Measurements from ENCODE around the gene PHACTR1. TPM values are rescaled to one million over a fixed set of nuclear protein-coding genes. Genes with fewer than 3 reads are reported as not detected.

Gene PHACTR1
- total RNA-seq, 1 donor from 2014 or later = 0.49 TPM

- no peak for TF ChIP-seq CTCF (IDR thresholded peaks at IDR 0.05)
- no peak for TF ChIP-seq POLR2A (IDR thresholded peaks at IDR 0.05)
- TF ChIP-seq POLR2AphosphoS5 (IDR thresholded peaks at IDR 0.05; ENCODE audit: insufficient read depth in 1 of 2, low read depth in 1 of 2) = no peak
- no peak for DNase-seq (ENCODE audit: extremely low spot score in 2 of 2)
- H3K4me3 ChIP-seq = no peak overlapping the region
These were observed 455.7 kb downstream of the PHACTR1 start for GRCh38 chr6:13172291-13172690.

GRCh38 chr6:13175087-13175486 is 458.5 kb downstream of the PHACTR1 start:
- intact Hi-C loops (cut with DNase I) = no loop called here
- DNase-seq (ENCODE audit: extremely low spot score in 2 of 2) = no peak
- Histone ChIP-seq H3K4me1 (no peaks in the 10 kb centered on the region), H3K27ac (no peak overlapping the region), H3K9me3 (no peaks in the 10 kb centered on the region), H3K27me3 (no peaks in the 10 kb centered on the region), H3K4me3 (no peak overlapping the region), H3K36me3 (no peaks in the 10 kb centered on the region)
- TF ChIP-seq CTCF (IDR thresholded peaks at IDR 0.05) = no peak
- no peak for TF ChIP-seq POLR2AphosphoS5 (IDR thresholded peaks at IDR 0.05; ENCODE audit: insufficient read depth in 1 of 2, low read depth in 1 of 2)
- no peak for TF ChIP-seq POLR2A (IDR thresholded peaks at IDR 0.05)

More at GRCh38 chr6:13172291-13172690, 455.7 kb downstream of the PHACTR1 start:
- Histone ChIP-seq H3K27me3 (no peaks in the 10 kb centered on the region), H3K4me1 (no peaks in the 10 kb centered on the region), H3K27ac (no peak overlapping the region), H3K9me3 (no peaks in the 10 kb centered on the region), H3K36me3 (no peaks in the 10 kb centered on the region)
- intact Hi-C loops (cut with DNase I) = no loop called here

GRCh38 chr6:13175759-13176158 is 459.2 kb downstream of the PHACTR1 start:
- H3K4me3 ChIP-seq = no peak overlapping the region
- no peaks in the 10 kb centered on the region for H3K9me3 ChIP-seq
- intact Hi-C loops (cut with DNase I) = no loop called here
- no peaks in the 10 kb centered on the region for H3K36me3 ChIP-seq
- H3K27ac ChIP-seq = no peak overlapping the region
- TF ChIP-seq CTCF (IDR thresholded peaks at IDR 0.05) (no peak), POLR2AphosphoS5 (IDR thresholded peaks at IDR 0.05; ENCODE audit: insufficient read depth in 1 of 2, low read depth in 1 of 2) (no peak)
- no peaks in the 10 kb centered on the region for H3K4me1 ChIP-seq
- H3K27me3 ChIP-seq = no peaks in the 10 kb centered on the region
- DNase-seq (ENCODE audit: extremely low spot score in 2 of 2) = no peak

- H3K4me1 ChIP-seq = no peaks in the 10 kb centered on the region
- H3K9me3 ChIP-seq = no peaks in the 10 kb centered on the region
- H3K36me3 ChIP-seq = no peaks in the 10 kb centered on the region
- no peak overlapping the region for H3K4me3 ChIP-seq
- intact Hi-C loops (cut with DNase I) = no loop called here
- H3K27ac ChIP-seq = no peak overlapping the region
- H3K27me3 ChIP-seq = no peaks in the 10 kb centered on the region
- TF ChIP-seq POLR2A (IDR thresholded peaks at IDR 0.05) (no peak), CTCF (IDR thresholded peaks at IDR 0.05) (no peak), POLR2AphosphoS5 (IDR thresholded peaks at IDR 0.05; ENCODE audit: insufficient read depth in 1 of 2, low read depth in 1 of 2) (no peak)
- DNase-seq (ENCODE audit: extremely low spot score in 2 of 2) = no peak
These were observed 461.1 kb downstream of the PHACTR1 start for GRCh38 chr6:13177664-13178063.

- no peak overlapping the region for H3K27ac ChIP-seq
- H3K36me3 ChIP-seq = no peaks in the 10 kb centered on the region
- no peaks in the 10 kb centered on the region for H3K27me3 ChIP-seq
- TF ChIP-seq POLR2AphosphoS5 (IDR thresholded peaks at IDR 0.05; ENCODE audit: insufficient read depth in 1 of 2, low read depth in 1 of 2) = no peak
- no peak for TF ChIP-seq POLR2A (IDR thresholded peaks at IDR 0.05)
- TF ChIP-seq CTCF (IDR thresholded peaks at IDR 0.05) = no peak
- H3K4me1 ChIP-seq = no peaks in the 10 kb centered on the region
- H3K4me3 ChIP-seq = no peak overlapping the region
- no peaks in the 10 kb centered on the region for H3K9me3 ChIP-seq
- intact Hi-C loops (cut with DNase I) = no loop called here
- no peak for DNase-seq (ENCODE audit: extremely low spot score in 2 of 2)
These were observed 461.5 kb downstream of the PHACTR1 start for GRCh38 chr6:13178107-13178506.
